HG03521 (cell line): Measurements from ENCODE around the gene RNASE1.

Experiments
- ATAC-seq: cut with Tn5 transposase; IDR thresholded peaks from one replicate; pipeline ENCODE4 v1.9.1; 2021; ENCODE audit warnings: mild to moderate bottlenecking, moderate library complexity; ENCODE audit not compliant: unreplicated experiment

RNASE1 gene

GRCh38 chr14:20808162-20808483 is 5.5 kb upstream of the RNASE1 start:
- no peak for ATAC-seq

- ATAC-seq, result no peak
These were observed 4.9 kb upstream of the RNASE1 start for GRCh38 chr14:20807304-20808161.

GRCh38 chr14:20805485-20805884 is 2.8 kb upstream of the RNASE1 start:
- no peak for ATAC-seq

- ATAC-seq, result no peak
These were observed 579 bp upstream of the RNASE1 start for GRCh38 chr14:20803223-20803622.

- no peak for ATAC-seq
These were observed 918 bp downstream of the RNASE1 start for GRCh38 chr14:20801726-20802125.

- no peak for ATAC-seq
These were observed 2.6 kb downstream of the RNASE1 start for GRCh38 chr14:20799892-20800544.

GRCh38 chr14:20799456-20799891 is 3.2 kb downstream of the RNASE1 start:
- ATAC-seq, result no peak

- no peak for ATAC-seq
These were observed 3.7 kb downstream of the RNASE1 start for GRCh38 chr14:20798932-20799331.

GRCh38 chr14:20798318-20798717 is 4.3 kb downstream of the RNASE1 start:
- ATAC-seq, result no peak

GRCh38 chr14:20797164-20797563 is 5.5 kb downstream of the RNASE1 start:
- no peak for ATAC-seq

GRCh38 chr14:20794644-20795369 is 7.8 kb downstream of the RNASE1 start:
- ATAC-seq, result no peak

- no peak for ATAC-seq
These were observed 10.1 kb downstream of the RNASE1 start for GRCh38 chr14:20792556-20792955.

- ATAC-seq, result no peak
These were observed 11.0 kb downstream of the RNASE1 start for GRCh38 chr14:20791597-20791996.

- ATAC-seq, result no peak
These were observed 11.5 kb downstream of the RNASE1 start for GRCh38 chr14:20791187-20791586.

GRCh38 chr14:20790464-20791116 is 12.1 kb downstream of the RNASE1 start:
- no peak for ATAC-seq

GRCh38 chr14:20789230-20789813 is 13.3 kb downstream of the RNASE1 start:
- no peak for ATAC-seq

GRCh38 chr14:20787025-20787424 is 15.6 kb downstream of the RNASE1 start:
- no peak for ATAC-seq

- no peak for ATAC-seq
These were observed 20.3 kb downstream of the RNASE1 start for GRCh38 chr14:20782280-20782890.

GRCh38 chr14:20781803-20782202 is 20.8 kb downstream of the RNASE1 start:
- no peak for ATAC-seq

- no peak for ATAC-seq
These were observed 26.7 kb downstream of the RNASE1 start for GRCh38 chr14:20775901-20776300.
